H1 (cell line): ENCODE data around the gene FRMD4B. TPM values are rescaled to one million over a fixed set of nuclear protein-coding genes. Genes with fewer than 3 reads are reported as not detected.

Experiments used
- CBX8 ChIP-seq: fragments of 300-800, 300-1000 bp; sonication (generic); IDR thresholded peaks from 2 replicates; pipeline ENCODE4 v1.7.1; 2016; ENCODE audit warnings: low read depth, low read length, borderline replicate concordance
- CEBPB ChIP-seq: IDR thresholded peaks from 2 replicates; pipeline ENCODE4 v1.6.1; 2012; ENCODE audit warnings: low read depth, low read length
- SIX5 ChIP-seq: IDR thresholded peaks from 2 replicates; pipeline ENCODE4 v1.6.1; 2011; ENCODE audit warnings: mild to moderate bottlenecking, low read depth, low read length
- polyA plus RNA-seq, 7 experiments: library from polyadenylated mRNA; depleted of rRNA in 3 of 7; stranded (reverse) in 5 of 7; unstranded in 2 of 7; fragments of >200 nt in 5 of 7; fragments of 200-250 nt in 2 of 7; gene quantifications; 1 replicate in 5 of 7; 2 replicates in 1 of 7; 4 replicates in 1 of 7; pipeline versions ENCODE4 v1.2.1 to v1.2.3, GENCODE V29; 2011 to 2013; ENCODE audit warnings: missing spikeins in 2 of 7, mixed read lengths in 2 of 7
- total RNA-seq: library from RNA; stranded (reverse); fragmentation: NEBNext Ultra II Directional; extraction: Animal tissue kit (Norgen Biotek cat#: 25700); gene quantifications from 2 replicates; pipeline ENCODE4 v1.2.1, GENCODE V29; 2021
- TF ChIP-seq, protein P1 (sequence below), 3 experiments: IDR thresholded peaks; 1 replicate in 2 of 3; 2 replicates in 1 of 3; pipeline versions ENCODE4 v1.5.1 to v1.6.1; 2011; ENCODE audit warnings: low read length in 3 of 3, mild to moderate bottlenecking in 3 of 3, inconsistent platforms in 2 of 3, low read depth in 1 of 3, moderate library complexity in 1 of 3; ENCODE audit not compliant: insufficient read depth in 1 of 3; ENCODE audit errors: control extremely low read depth in 1 of 3

The FRMD4B gene
- total and polyA plus RNA-seq, 2 of the 8 experiments (the other 6 are each of a cell fraction or from before 2014, with no cell fraction given): 2.7 to 7.2 TPM

DNA sequence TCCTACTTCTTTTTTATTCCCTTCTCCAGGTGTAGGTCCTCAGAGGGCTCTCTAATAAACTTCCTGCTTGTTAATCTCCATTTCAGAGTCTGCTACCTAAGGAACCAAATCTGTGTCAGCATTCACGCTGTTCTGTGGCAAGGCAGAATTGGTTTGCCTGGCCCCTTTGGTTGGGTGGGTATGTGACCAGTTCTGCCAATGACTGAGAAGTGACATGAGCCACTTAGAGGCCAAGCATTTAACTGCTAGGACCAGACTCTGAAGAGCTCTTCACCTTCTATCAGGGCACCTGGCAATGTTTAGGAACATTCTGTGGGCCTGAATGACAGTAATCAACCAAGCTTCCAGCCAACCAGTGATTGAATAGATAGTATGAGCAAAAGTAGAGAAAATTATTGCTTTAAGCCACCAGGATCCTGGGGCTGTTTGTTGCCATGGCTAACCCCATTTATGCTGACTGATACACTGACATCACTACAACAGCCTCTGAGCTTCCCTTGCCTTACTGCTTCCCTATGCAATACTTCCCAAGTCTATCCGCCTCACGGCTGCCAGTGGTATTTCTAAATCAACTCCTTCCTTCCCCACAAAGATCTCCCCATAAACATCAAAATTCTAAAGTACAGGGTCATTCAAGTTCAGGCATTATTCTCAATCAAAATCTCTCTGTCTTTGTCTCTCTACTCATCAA lies 7.6 kb downstream of the FRMD4B start (continued):
- TF ChIP-seq, protein P1, sequence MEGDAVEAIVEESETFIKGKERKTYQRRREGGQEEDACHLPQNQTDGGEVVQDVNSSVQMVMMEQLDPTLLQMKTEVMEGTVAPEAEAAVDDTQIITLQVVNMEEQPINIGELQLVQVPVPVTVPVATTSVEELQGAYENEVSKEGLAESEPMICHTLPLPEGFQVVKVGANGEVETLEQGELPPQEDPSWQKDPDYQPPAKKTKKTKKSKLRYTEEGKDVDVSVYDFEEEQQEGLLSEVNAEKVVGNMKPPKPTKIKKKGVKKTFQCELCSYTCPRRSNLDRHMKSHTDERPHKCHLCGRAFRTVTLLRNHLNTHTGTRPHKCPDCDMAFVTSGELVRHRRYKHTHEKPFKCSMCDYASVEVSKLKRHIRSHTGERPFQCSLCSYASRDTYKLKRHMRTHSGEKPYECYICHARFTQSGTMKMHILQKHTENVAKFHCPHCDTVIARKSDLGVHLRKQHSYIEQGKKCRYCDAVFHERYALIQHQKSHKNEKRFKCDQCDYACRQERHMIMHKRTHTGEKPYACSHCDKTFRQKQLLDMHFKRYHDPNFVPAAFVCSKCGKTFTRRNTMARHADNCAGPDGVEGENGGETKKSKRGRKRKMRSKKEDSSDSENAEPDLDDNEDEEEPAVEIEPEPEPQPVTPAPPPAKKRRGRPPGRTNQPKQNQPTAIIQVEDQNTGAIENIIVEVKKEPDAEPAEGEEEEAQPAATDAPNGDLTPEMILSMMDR (IDR thresholded peaks at IDR 0.05; ENCODE audit: control extremely low read depth in 1 of 3, insufficient read depth in 1 of 3, low read depth in 1 of 3, low read length in 3 of 3): no peak
- TF ChIP-seq CBX8: no peak
- no peak for TF ChIP-seq CEBPB
- TF ChIP-seq SIX5: no peak
